SK-N-MC (cell line): ENCODE results near the gene ODC1.

Source experiments
- EZH2 ChIP-seq: fragments of 200-600 bp; sonication (generic); IDR thresholded peaks from one replicate; pipeline ENCODE4 v1.6.1; 2017; ENCODE audit warnings: antibody characterized with exemption
- FOXP2 ChIP-seq: optimal IDR thresholded peaks from 2 replicates; pipeline ENCODE3; 2011; ENCODE audit warnings: mild to moderate bottlenecking, moderate library complexity; ENCODE audit not compliant: insufficient read depth; ENCODE audit errors: extremely low read length, control extremely low read depth
- POLR2AphosphoS5 ChIP-seq: IDR thresholded peaks from 2 replicates; pipeline ENCODE4 v1.6.1; 2012; ENCODE audit warnings: mild to moderate bottlenecking, low read depth, low read length, borderline replicate concordance

DNA sequence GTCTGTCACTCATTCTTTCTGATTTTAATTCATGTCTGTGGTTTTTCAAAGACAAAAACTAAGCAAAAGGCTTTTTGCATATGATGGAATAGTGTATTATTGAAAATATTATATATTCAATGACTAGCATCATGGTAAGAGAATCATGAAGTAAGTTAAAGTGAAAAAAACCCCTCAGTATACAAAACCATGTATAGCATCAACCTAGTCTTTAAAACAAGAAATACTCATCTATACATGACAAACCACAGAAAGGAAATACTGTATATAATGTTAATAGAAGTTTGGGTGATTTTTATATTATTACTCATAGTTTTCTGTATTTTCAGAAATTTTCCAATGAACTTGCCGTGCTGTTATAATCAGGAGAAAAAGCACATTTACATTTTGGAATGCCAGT lies 38.0 kb upstream of the ODC1 start:
- TF ChIP-seq EZH2 (no peak), POLR2AphosphoS5 (no peak), FOXP2 (no peak)
